Gastrocnemius medialis (tissue), 4 donors: ENCODE measurements around the gene SPRY2. TPM values are rescaled to one million over a fixed set of nuclear protein-coding genes. Genes with fewer than 3 reads are reported as not detected.
"Not testable (repeated sequence)": the region's sequence is repeated elsewhere in the genome, so short reads cannot be mapped to it uniquely, and the experiment has no call there.

Experiments used
- ATAC-seq, 2 donors: fragments of 150-250 bp; one replicate each; pipeline ENCODE4 v1.9.1; 2016
- DNase-seq, 2 donors: peaks; one replicate each; pipeline ENCODE4 v3.0.0-alpha.2; 2019
- H3K27ac ChIP-seq, 4 donors: fragments of 200-600 bp; sonication (generic); 1 replicate in 1 of 4; 2 replicates in 3 of 4; pipeline ENCODE4 v1.5.1; 2016 to 2018; ENCODE audit warnings: mild to moderate bottlenecking in 2 of 4, moderate library complexity in 1 of 4
- H3K27me3 ChIP-seq, 3 donors: fragments of 200-600 bp; sonication (generic) in 2 of 3; 1 replicate in 1 of 3; 2 replicates in 2 of 3; pipeline versions ENCODE4 v1.5.1 to v1.6.0; 2016 to 2019; ENCODE audit warnings: mild to moderate bottlenecking in 1 of 3, moderate library complexity in 1 of 3
- H3K36me3 ChIP-seq, 2 donors: fragments of 200-600 bp; sonication (generic) in 1 of 2; one replicate each; pipeline ENCODE4 v1.5.1; 2017 to 2018
- H3K4me1 ChIP-seq, 2 donors: fragments of 200-600 bp; sonication (generic) in 1 of 2; one replicate each; pipeline ENCODE4 v1.5.1; 2016 to 2017; ENCODE audit warnings: mild to moderate bottlenecking in 2 of 2
- H3K4me3 ChIP-seq, 4 donors: fragments of 200-600 bp; sonication (generic) in 3 of 4; 1 replicate in 1 of 4; 2 replicates in 3 of 4; pipeline ENCODE4 v1.5.1; 2016 to 2019; ENCODE audit warnings: mild to moderate bottlenecking in 2 of 4
- H3K9me3 ChIP-seq, 3 donors: fragments of 200-600 bp; sonication (generic) in 2 of 3; 1 replicate in 1 of 3; 2 replicates in 2 of 3; pipeline ENCODE4 v1.5.1; 2016 to 2019
- CTCF ChIP-seq, 5 experiments: fragments of 450-650 bp in 3 of 5; fragments of 200-600 bp in 2 of 5; sonication (generic) in 2 of 5; IDR thresholded peaks in 4 of 5; conservative IDR thresholded peaks in 1 of 5; 1 replicate in 4 of 5; 2 replicates in 1 of 5; pipeline ENCODE4 v1.5.1; 2016 to 2019; ENCODE audit warnings: antibody characterized with exemption in 5 of 5, mild to moderate bottlenecking in 3 of 5, moderate library complexity in 3 of 5
- POLR2A ChIP-seq, 2 donors: fragments of 450-650 bp; IDR thresholded peaks; one replicate each; pipeline ENCODE4 v1.6.1; 2017; ENCODE audit warnings: antibody characterized with exemption in 2 of 2, mild to moderate bottlenecking in 2 of 2, moderate library complexity in 2 of 2
- in situ Hi-C, 4 donors: fragments of 200-750 bp; cut with MboI; loops; one replicate each; pipeline versions ENCODE4 v1.15.0 to v1.8.0; 2017; ENCODE audit warnings: low sequenced_read_pairs in 4 of 4
- intact Hi-C: fragments of 100-400 bp; cut with DNase I; formaldehyde crosslinking; loops from one replicate; pipeline ENCODE4 v1.15.1; 2023; ENCODE audit warnings: low total_unique reads
- total RNA-seq, 4 donors: library from RNA; depleted of rRNA; stranded (reverse); fragments of >200 nt; gene quantifications; one replicate each; pipeline versions ENCODE4 v1.1.0 to v1.2.3, GENCODE V29; 2016

SPRY2 gene
- total RNA-seq, 4 donors from 2014 or later = 15.7 to 32.2 (median 22.2) TPM

- no peak for TF ChIP-seq CTCF (IDR thresholded peaks at IDR 0.05 in 4 of 5, conservative IDR thresholded peaks at IDR 0.05 in 1 of 5)
- no peak for TF ChIP-seq POLR2A (IDR thresholded peaks at IDR 0.05)
- in situ Hi-C loops = loop anchor here in 2 of 4 donors (25.0 kb wide), 1 partner anchor 936 kb away; the partner anchor contains the start of gene RBM26 (in 2 of the 2)
- H3K36me3 ChIP-seq = no peaks in the 10 kb centered on the region
- DNase-seq = no peak
- H3K4me1 ChIP-seq = peaks cover 8 to 27% of the 10 kb centered on the region in 2 donors
- H3K4me3 ChIP-seq = no peak overlapping the region
- intact Hi-C loops = loop anchor here (10.0 kb wide), 3 partner anchors 116 to 666 kb away; no protein-coding TSS in a partner anchor
- ATAC-seq = no peak
- H3K27me3 ChIP-seq = no peaks in the 10 kb centered on the region
- no peaks in the 10 kb centered on the region for H3K9me3 ChIP-seq
- H3K27ac ChIP-seq = no peak overlapping the region
These were observed 7.4 kb upstream of the SPRY2 start for GRCh38 chr13:80348314-80348713.

- Histone ChIP-seq H3K9me3 (no peaks in the 10 kb centered on the region), H3K36me3 (no peaks in the 10 kb centered on the region), H3K4me3 (no peak overlapping the region), H3K27ac (peak overlapping the region in 3 of 4 donors; percentile 36 to 41 (median 36)), H3K4me1 (peaks cover 12 to 30% of the 10 kb centered on the region in 2 donors), H3K27me3 (no peaks in the 10 kb centered on the region)
- TF ChIP-seq CTCF (IDR thresholded peaks at IDR 0.05 in 4 of 5, conservative IDR thresholded peaks at IDR 0.05 in 1 of 5) = no peak
- TF ChIP-seq POLR2A (IDR thresholded peaks at IDR 0.05) = no peak
- DNase-seq = no peak
- ATAC-seq = no peak
- in situ Hi-C loops = loop anchor here in 2 of 4 donors (25.0 kb wide), 1 partner anchor 934 kb away; the partner anchor contains the start of gene RBM26 (in 2 of the 2)
- intact Hi-C loops = loop anchor here (10.0 kb wide), 3 partner anchors 119 to 669 kb away; no protein-coding TSS in a partner anchor
These were observed 5.0 kb upstream of the SPRY2 start for GRCh38 chr13:80345771-80346510.

- DNase-seq, H3K27me3 ChIP-seq, H3K4me3 ChIP-seq, H3K36me3 ChIP-seq, ATAC-seq, H3K9me3 ChIP-seq: not testable (repeated sequence)
- H3K27ac ChIP-seq = peak overlapping the region; percentile 91 to 99 (median 95)
- intact Hi-C loops = loop anchor here (5.0 to 10.0 kb wide), 6 partner anchors 121 to 937 kb away; partner anchors contain the start of genes NDFIP2 and RBM26
- H3K4me1 ChIP-seq = peaks cover 12 to 30% of the 10 kb centered on the region in 2 donors
- in situ Hi-C loops = loop anchor here in 2 of 4 donors (25.0 kb wide), 1 partner anchor 932 kb away; the partner anchor contains the start of gene RBM26 (in 2 of the 2)
These were observed 3.1 kb upstream of the SPRY2 start for GRCh38 chr13:80344032-80344431.

GRCh38 chr13:80342471-80343371, 1.8 kb upstream of the SPRY2 start:
- intact Hi-C loops = loop anchor here (1.0 to 10.0 kb wide), 7 partner anchors 22 to 935 kb away; partner anchors contain the start of genes NDFIP2 and RBM26
- Histone ChIP-seq H3K36me3 (no peaks in the 10 kb centered on the region), H3K9me3 (no peaks in the 10 kb centered on the region), H3K4me1 (peaks cover 17 to 30% of the 10 kb centered on the region in 2 donors), H3K27me3 (no peaks in the 10 kb centered on the region), H3K4me3 (peak overlapping the region; percentile 69 to 94 (median 90)), H3K27ac (peak overlapping the region; percentile 91 to 99 (median 95))
- ATAC-seq (peak; percentile 42 to 46), DNase-seq (peak; percentile 64 to 78)
- peak; percentile 96 to 99 (median 98) for TF ChIP-seq CTCF (IDR thresholded peaks at IDR 0.05 in 4 of 5, conservative IDR thresholded peaks at IDR 0.05 in 1 of 5)
- TF ChIP-seq POLR2A (IDR thresholded peaks at IDR 0.05) = peak; percentile 11 to 48
- in situ Hi-C loops = loop anchor here in 2 of 4 donors (25.0 kb wide), 1 partner anchor 930 kb away; the partner anchor contains the start of gene RBM26 (in 2 of the 2)
